Mucosa of stomach (tissue), 1 donor: ENCODE data around the gene TMEM151A.
"Not testable (repeated sequence)": the region's sequence is repeated elsewhere in the genome, so short reads cannot be mapped to it uniquely, and the experiment has no call there.

Source experiments
- H3K27me3 ChIP-seq: one replicate; pipeline ENCODE4 v1.7.0; 2013; ENCODE audit warnings: mild to moderate bottlenecking, low read length; ENCODE audit not compliant: control insufficient read depth, insufficient read depth
- H3K36me3 ChIP-seq: one replicate; pipeline ENCODE4 v1.7.0; 2013; ENCODE audit warnings: low read length; ENCODE audit not compliant: control insufficient read depth, insufficient read depth
- H3K4me1 ChIP-seq: one replicate; pipeline ENCODE4 v1.7.0; 2013; ENCODE audit warnings: mild to moderate bottlenecking, low read length; ENCODE audit not compliant: control insufficient read depth, insufficient read depth
- H3K4me3 ChIP-seq: one replicate; pipeline ENCODE4 v1.7.0; 2013; ENCODE audit warnings: low read length
- H3K9ac ChIP-seq: one replicate; pipeline ENCODE4 v1.7.0; 2013; ENCODE audit warnings: mild to moderate bottlenecking, low read length, moderate library complexity
- H3K9me3 ChIP-seq: one replicate; pipeline ENCODE4 v1.7.0; 2013; ENCODE audit warnings: mild to moderate bottlenecking, low read length, moderate library complexity; ENCODE audit not compliant: control insufficient read depth
- donor health status: Pancreatic carcinoma.

The TMEM151A gene

GRCh38 chr11:66302656-66303055 is 11.0 kb downstream of the TMEM151A start:
- Histone ChIP-seq H3K9ac (no peak overlapping the region), H3K9me3 (no peaks in the 10 kb centered on the region), H3K27me3 (no peaks in the 10 kb centered on the region), H3K4me1 (no peaks in the 10 kb centered on the region), H3K4me3 (no peak overlapping the region), H3K36me3 (no peaks in the 10 kb centered on the region)

DNA sequence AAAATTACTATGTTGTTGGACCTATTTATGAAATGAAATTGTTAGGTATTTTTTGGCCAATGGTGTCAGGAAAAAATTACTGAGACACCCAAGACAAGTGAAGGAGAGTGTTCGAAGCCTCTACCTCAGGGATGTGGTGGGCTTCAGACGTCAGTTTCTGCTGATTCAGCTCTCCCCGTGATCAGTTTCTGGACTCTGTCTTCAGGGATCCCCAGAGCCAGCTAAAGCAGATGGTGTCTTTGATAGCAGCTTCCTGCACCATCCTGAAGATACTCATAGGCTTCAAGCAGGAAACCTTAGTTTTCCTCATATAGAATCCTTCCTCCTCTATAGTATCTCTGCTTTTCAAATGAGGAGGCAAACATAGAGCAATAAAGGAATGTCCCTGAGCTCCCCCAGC is 17.8 kb downstream of the TMEM151A start:
- Histone ChIP-seq H3K9me3 (no peaks in the 10 kb centered on the region), H3K4me1 (peaks cover 10% of the 10 kb centered on the region), H3K36me3 (no peaks in the 10 kb centered on the region), H3K4me3 (no peak overlapping the region), H3K9ac (no peak overlapping the region), H3K27me3 (no peaks in the 10 kb centered on the region)

DNA sequence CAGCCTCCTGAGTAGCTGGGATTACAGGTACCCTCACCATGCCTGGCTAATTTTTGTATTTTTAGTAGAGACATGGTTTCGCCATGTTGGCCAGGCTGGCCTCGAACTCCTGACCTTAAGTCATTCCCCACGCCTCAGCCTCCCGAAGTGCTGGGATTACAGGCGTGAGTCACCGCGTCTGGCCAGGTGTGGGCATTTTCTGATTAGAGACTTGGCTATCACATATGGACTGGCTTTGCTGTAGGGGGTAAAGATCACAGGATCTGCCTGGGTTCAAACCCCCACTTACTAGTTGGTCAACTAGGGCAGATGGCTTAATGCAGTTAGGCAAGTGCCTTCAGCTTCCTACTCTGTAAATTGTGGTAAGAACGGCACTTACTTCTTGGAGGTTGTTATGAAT is 18.6 kb downstream of the TMEM151A start:
- H3K36me3 ChIP-seq = no peaks in the 10 kb centered on the region
- H3K9ac ChIP-seq = no peak overlapping the region
- no peaks in the 10 kb centered on the region for H3K9me3 ChIP-seq
- no peaks in the 10 kb centered on the region for H3K27me3 ChIP-seq
- peaks cover 10% of the 10 kb centered on the region for H3K4me1 ChIP-seq
- no peak overlapping the region for H3K4me3 ChIP-seq

DNA sequence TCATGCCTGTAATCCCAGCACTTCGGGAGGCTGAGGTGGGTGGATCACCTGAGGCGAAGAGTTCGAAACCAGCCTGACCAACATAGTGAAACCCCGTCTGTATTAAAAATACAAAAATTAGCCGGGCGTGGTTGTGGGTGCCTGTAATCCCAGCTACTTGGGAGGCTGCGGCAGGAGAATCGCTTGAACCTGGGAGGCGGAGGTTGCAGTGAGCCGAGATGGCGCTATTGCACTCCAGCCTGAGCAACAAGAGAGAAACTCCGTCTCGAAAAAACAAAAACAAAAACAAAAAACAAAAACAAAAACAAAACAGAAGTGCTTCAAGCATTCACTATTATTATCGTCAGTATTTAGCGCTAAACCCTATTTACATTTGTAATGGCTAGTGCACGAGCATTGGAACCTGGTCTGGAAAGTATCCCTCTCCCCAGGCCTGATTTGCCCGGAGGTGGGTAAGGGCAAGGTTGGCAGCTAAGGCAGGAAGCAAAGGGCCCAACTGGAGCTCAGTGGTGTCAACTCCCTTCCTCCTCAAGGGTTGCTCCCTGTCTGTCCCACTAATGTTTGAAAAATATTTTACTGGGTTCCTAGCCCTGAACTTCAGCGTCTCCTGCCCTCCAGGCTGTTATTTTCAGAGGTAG is 19.2 kb downstream of the TMEM151A start:
- H3K36me3 ChIP-seq, H3K9ac ChIP-seq, H3K27me3 ChIP-seq, H3K9me3 ChIP-seq, H3K4me3 ChIP-seq: not testable (repeated sequence)
- H3K4me1 ChIP-seq = peaks cover 10% of the 10 kb centered on the region

- H3K4me1 ChIP-seq = peaks cover 10% of the 10 kb centered on the region
- peak overlapping the region; percentile 46 for H3K9ac ChIP-seq
- no peaks in the 10 kb centered on the region for H3K36me3 ChIP-seq
- no peaks in the 10 kb centered on the region for H3K27me3 ChIP-seq
- H3K9me3 ChIP-seq = no peaks in the 10 kb centered on the region
- peak overlapping the region; percentile 43 for H3K4me3 ChIP-seq
These were observed 19.8 kb downstream of the TMEM151A start for GRCh38 chr11:66311470-66311964.

DNA sequence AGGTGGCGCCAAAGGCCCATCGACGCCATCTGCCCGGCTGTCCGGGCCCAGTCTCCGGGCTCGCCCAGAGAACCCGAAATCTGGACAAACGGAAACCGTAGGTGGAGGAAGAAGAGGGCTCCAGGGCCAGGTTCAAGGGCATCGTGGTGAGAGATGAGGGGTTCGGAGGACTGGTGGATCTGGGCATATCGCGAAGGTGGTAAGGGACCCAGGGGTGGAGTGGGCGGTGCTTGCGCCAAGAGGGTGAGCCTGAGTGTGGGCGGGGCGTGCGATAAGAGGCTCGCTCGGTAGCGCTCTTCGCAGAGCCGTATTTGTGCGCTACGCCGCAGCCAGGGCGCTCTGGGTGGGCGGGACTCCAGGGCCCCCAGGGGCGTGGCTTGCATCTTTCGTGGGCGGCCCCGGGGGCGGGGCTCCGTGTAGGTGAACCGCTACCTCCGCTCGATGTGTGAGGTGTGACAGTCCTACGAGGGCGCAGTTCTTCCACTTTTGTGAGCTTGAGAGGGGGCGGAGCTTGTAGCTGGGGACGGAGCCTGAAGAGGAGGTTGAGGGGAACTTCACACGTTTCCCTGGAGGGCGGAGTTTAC is 20.4 kb downstream of the TMEM151A start:
- no peaks in the 10 kb centered on the region for H3K9me3 ChIP-seq
- no peaks in the 10 kb centered on the region for H3K27me3 ChIP-seq
- H3K4me3 ChIP-seq = peak overlapping the region; percentile 43
- H3K4me1 ChIP-seq = peaks cover 10% of the 10 kb centered on the region
- H3K9ac ChIP-seq = peak overlapping the region; percentile 46
- no peaks in the 10 kb centered on the region for H3K36me3 ChIP-seq

- Histone ChIP-seq H3K4me3 (no peak overlapping the region), H3K36me3 (no peaks in the 10 kb centered on the region), H3K9ac (peak overlapping the region; percentile 53), H3K9me3 (no peaks in the 10 kb centered on the region), H3K4me1 (peaks cover 10% of the 10 kb centered on the region), H3K27me3 (no peaks in the 10 kb centered on the region)
These were observed 21.0 kb downstream of the TMEM151A start for GRCh38 chr11:66312549-66313320.

DNA sequence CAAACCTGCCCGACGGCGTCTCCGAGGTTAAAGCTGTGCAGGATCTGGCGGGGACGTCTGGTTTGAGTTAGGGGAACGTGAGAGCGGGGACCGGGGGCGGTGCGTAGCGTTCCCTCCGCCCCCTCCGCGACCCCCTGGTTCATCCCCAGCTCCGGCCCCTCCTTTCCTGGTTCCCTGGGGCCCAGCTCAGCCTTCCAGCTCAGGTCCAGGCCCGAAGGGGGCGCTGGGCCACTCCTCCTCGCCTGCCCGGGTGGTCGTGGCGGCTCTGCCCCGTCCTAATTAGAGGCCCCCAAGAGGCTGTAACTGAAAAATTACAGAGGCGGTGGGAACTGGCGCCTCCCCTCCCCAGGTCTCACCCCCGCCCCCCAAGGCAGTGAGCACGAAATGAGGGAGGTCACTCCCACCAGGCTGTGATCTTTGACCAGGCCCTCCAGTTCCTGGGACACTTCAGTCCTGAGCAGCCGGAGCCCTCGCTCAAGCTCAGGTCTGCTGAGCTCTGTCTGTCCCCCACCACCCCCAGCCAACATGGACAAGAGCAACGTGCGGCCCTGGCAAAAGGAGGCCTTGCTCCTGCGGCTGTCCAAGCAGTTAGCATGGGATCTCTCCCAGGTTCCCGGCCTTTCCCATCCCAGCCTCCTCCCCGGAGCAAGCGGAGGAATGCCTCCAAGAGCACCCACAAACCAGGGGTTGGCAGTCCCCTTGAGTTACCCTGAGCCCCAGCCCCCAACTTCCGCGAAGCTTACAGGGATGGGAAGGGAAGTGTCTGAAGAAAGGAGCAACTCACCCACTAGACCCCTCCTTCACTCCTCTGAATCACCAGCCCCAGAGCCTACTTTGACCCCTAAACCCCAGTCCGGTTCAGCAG is 21.9 kb downstream of the TMEM151A start:
- H3K4me3 ChIP-seq = no peak overlapping the region
- no peaks in the 10 kb centered on the region for H3K36me3 ChIP-seq
- no peaks in the 10 kb centered on the region for H3K9me3 ChIP-seq
- no peaks in the 10 kb centered on the region for H3K27me3 ChIP-seq
- peak overlapping the region; percentile 53 for H3K9ac ChIP-seq
- peaks cover 10% of the 10 kb centered on the region for H3K4me1 ChIP-seq

GRCh38 chr11:66314186-66314501 is 22.4 kb downstream of the TMEM151A start:
- peaks cover 10% of the 10 kb centered on the region for H3K4me1 ChIP-seq
- no peak overlapping the region for H3K4me3 ChIP-seq
- peak overlapping the region; percentile 22 for H3K9ac ChIP-seq
- H3K9me3 ChIP-seq = no peaks in the 10 kb centered on the region
- peaks cover 3% of the 10 kb centered on the region for H3K27me3 ChIP-seq
- no peaks in the 10 kb centered on the region for H3K36me3 ChIP-seq

- Histone ChIP-seq H3K9ac (peak overlapping the region; percentile 17), H3K4me3 (no peak overlapping the region), H3K36me3 (no peaks in the 10 kb centered on the region), H3K9me3 (no peaks in the 10 kb centered on the region), H3K27me3 (peaks cover 3% of the 10 kb centered on the region), H3K4me1 (peaks cover 10% of the 10 kb centered on the region)
These were observed 23.1 kb downstream of the TMEM151A start for GRCh38 chr11:66314561-66315497.

DNA sequence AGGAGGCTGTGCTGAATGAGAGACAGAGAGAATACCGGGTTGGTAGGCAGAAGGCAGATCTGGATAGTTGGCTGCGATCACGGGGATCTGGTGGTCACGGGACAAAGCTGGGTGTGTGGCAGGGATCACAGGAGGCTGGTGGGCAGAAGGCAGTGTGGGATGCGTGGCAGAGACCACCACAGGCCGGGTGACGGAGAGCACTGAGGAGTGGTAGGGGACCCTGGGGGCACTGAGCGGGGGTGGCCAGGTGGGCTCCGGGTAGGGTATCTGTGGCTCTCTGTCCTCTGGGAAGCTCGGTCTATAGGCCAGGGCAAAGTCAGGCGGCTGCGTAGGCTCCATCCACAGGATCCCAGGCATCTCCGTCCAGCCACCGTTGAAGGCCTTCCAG is 23.8 kb downstream of the TMEM151A start:
- Histone ChIP-seq H3K27me3 (peaks cover 3% of the 10 kb centered on the region), H3K36me3 (no peaks in the 10 kb centered on the region), H3K4me1 (peaks cover 10% of the 10 kb centered on the region), H3K9me3 (no peaks in the 10 kb centered on the region), H3K4me3 (no peak overlapping the region), H3K9ac (no peak overlapping the region)
